ENCODE measurements around the gene HOXA4.

HOXA4 gene

GRCh38 chr7:27139334-27140125, 9.0 kb upstream of the HOXA4 start:
- in situ Hi-C loops (cut with HindIII; ENCODE audit: low sequenced_read_pairs), result no loop called here

DNA sequence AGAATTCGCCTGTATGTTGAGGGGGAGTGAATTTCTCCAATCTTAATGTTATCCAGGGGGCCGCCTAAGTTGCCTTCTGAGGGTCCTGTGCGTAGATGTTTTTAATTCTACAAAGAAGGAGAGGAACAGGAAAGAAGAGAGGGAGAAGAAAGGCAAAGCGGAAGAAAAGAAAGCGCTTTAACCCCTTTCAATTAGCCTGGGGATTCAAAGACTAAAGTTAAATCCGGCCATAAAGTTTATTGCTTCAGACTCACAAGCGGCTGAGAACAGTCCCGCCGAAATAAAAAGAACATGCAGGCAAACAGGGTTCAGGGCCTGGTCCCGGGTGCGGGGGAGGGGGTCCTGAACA, 8.4 kb upstream of the HOXA4 start:
- in situ Hi-C loops (cut with HindIII; ENCODE audit: low sequenced_read_pairs), result no loop called here

DNA sequence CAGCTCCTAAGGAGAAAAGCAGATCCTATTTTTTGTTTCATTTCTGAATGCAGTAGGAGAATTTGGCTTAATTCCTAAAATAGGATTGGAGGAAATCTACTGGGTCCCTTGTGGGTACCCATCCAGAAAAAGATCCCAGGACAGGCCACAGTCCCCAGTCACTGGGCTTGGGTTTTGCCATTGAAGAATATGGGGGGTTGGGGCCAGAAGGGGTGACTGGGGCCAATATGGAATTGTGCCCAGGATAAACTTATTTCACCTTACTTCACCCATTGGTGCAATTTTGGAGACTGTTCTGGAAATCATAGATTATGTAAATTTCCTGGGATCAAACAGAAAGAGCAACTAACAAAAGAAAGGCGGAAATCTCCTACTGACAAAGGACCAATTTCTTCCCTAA, 7.9 kb upstream of the HOXA4 start:
- in situ Hi-C loops (cut with HindIII; ENCODE audit: low sequenced_read_pairs), result no loop called here

DNA sequence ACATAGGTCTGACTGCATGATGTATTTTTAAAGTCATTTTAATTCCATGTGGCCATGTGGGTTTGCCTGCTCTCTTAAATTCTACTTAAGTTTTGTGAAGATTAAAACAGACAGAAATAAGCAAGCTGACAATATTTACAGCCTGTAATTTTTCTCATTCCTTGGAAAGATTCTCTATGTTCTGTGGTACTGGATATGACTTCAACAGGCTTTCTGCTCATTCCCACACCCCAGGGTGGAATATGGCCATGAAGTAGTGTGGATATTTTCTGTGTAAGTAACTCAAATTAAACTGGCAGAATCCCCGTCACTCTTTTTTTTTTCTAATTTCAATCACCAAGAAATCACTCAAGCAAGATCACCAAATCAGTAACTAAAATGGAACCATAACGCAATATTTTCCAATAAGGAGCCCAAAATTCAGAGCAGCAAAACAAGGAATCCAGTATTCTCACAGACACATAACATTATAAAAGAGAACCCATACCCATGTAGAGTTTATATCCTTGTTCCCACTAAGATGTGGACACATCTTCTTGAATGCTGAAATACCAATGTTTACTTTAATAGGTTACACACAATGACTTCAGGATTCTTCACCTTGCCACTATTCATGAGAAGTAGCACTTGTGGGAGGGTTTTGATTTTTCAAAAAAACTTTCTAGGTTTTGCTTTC, 7.2 kb upstream of the HOXA4 start:
- in situ Hi-C loops (cut with HindIII; ENCODE audit: low sequenced_read_pairs), result no loop called here

DNA sequence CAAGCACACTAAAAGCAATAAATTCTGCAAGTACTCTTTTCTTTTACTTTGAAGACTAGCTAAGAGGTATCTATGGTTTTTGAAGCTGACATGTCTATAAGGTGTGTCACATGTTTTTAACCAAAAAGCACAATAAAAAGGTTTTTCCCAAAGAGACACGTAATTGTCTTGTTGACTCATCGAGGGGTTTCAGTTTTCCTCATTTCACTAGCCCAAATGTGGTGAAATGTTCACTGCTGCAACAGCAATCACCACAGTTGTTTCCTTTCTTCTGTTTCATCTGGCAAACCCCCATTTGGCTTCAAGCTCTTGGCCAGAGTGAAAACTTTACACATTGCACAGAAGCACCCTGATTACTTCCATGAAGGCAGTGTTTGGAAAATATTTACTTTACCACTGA, 3.8 kb upstream of the HOXA4 start:
- in situ Hi-C loops (cut with HindIII; ENCODE audit: low sequenced_read_pairs), result no loop called here

GRCh38 chr7:27133409-27134231, 3.1 kb upstream of the HOXA4 start:
- in situ Hi-C loops (cut with HindIII; ENCODE audit: low sequenced_read_pairs), result no loop called here

DNA sequence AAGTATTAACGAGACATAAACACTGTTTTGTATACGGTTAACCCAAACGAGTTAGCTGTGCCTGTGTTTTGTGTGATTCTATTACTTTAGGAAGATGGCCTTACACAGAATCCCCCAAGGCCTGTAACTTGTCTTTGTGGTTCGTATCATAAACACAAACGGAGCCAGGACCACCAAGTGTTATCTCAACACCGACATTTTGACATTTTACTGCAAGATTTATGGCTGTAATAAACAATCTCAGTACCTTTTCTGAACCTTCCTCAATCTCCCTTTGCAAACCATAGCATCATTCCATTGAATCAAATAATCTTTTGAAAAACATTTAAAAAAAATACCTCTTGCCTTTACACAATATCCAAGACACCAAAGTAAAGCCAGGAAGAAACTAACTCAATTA, 2.4 kb upstream of the HOXA4 start:
- in situ Hi-C loops (cut with HindIII; ENCODE audit: low sequenced_read_pairs), result no loop called here

DNA sequence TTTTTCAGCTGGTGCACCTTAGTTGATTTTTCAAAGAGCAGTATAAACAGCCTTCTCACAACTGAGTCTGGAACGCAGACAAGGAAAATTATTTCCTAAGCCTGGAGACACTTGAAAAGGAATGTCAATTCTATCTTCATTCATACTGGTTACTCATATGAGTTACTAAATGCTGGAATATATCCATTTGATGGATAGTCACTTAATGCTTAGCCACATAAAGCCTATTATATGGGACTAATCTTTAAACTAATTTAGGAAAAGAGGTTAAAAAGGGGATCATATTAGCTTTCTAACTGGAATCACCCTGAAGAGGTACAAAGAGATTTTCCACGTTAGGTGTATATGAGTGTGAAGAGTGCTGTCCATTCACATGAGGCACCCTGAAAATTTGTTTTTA, 1.7 kb upstream of the HOXA4 start:
- in situ Hi-C loops (cut with HindIII; ENCODE audit: low sequenced_read_pairs), result no loop called here

- in situ Hi-C loops (cut with HindIII; ENCODE audit: low sequenced_read_pairs), result no loop called here
Observed at GRCh38 chr7:27131390-27131819, 848 bp upstream of the HOXA4 start.

DNA sequence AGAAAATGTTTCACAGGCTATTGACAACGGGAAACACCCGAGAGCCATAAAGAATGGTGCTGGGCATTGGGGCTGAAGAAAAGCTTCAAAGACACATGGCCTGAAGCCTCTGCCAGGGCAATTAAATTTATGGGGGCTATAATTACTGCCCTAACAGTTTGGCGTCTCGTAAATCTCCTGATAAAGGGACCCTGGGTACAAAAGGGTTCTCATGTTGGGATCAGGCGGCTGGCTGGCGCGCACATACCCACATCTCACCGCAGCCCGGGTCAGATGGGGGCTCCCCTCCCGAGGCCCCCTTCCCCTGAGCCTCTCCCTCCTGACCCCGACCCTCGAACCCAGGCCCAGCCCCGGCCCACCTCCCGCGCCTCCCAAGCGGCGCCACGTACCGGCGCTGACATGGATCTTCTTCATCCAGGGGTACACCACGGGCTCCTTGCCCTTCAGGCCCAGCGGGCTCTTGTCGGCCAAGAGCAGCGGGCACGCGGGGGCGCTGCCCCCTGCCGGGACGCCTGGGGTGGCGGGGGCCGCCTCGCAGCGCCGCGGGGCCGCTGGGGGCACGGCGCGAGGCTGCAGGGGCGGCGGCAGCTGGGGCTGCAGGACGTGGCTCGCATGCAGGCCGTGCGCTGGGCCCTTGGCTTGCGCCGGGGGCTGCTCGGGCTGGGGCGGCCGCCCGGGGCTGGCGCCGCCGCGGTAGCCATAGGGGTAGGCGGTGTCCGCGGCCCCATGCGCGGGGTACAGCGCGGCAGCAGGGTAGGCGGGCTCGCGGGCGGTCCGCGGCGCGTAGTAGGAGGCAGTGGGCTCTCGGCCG, 623 bp downstream of the HOXA4 start:
- in situ Hi-C loops (cut with HindIII; ENCODE audit: low sequenced_read_pairs), result loop anchor here (5.0 kb wide), 4 partner anchors 32 to 438 kb away; no protein-coding TSS in a partner anchor

DNA sequence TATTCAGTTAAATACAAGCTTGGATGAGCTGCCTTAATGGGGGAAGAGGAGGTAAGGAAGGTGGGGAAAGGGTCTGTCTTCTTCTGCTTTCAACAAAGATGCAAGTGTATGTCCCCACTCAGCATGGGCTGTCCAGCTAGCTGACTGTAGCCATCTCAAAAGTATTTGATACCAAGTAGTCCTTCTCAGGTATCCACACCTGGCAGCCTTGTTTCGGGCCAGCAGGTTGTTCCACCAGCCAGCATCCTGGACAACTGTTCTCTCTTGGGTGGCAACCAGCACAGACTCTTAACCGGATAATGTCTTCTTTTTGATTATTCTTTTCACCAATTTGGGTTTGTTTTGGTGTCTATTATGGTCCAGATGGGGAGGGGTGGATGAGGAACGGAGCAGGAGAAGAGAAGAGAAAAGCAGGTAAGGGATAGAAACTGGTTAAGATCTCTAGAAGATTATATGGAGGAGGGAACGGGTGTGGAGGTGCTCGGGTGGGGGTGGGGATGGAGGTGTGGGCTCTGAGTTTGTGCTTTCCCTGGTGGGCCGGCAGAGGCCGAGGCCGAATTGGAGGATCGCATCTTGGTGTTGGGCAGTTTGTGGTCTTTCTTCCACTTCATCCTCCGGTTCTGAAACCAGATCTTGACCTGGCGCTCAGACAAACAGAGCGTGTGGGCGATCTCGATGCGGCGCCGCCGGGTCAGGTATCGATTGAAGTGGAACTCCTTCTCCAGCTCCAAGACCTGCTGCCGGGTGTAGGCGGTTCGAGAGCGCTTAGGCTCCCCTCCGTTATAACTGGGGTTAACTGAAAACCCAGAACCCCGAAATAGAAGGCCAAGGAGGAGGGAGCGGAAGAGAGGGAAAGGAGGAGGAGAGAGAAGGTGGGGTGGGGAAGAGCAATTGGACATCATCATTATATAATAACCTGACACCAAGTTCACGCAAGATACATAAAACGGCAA, 1.5 kb downstream of the HOXA4 start:
- in situ Hi-C loops (cut with HindIII; ENCODE audit: low sequenced_read_pairs), result loop anchor here (5.0 kb wide), 4 partner anchors 33 to 437 kb away; no protein-coding TSS in a partner anchor

GRCh38 chr7:27128034-27128433, 2.5 kb downstream of the HOXA4 start:
- in situ Hi-C loops (cut with HindIII; ENCODE audit: low sequenced_read_pairs), result loop anchor here (5.0 kb wide), 4 partner anchors 34 to 436 kb away; no protein-coding TSS in a partner anchor

DNA sequence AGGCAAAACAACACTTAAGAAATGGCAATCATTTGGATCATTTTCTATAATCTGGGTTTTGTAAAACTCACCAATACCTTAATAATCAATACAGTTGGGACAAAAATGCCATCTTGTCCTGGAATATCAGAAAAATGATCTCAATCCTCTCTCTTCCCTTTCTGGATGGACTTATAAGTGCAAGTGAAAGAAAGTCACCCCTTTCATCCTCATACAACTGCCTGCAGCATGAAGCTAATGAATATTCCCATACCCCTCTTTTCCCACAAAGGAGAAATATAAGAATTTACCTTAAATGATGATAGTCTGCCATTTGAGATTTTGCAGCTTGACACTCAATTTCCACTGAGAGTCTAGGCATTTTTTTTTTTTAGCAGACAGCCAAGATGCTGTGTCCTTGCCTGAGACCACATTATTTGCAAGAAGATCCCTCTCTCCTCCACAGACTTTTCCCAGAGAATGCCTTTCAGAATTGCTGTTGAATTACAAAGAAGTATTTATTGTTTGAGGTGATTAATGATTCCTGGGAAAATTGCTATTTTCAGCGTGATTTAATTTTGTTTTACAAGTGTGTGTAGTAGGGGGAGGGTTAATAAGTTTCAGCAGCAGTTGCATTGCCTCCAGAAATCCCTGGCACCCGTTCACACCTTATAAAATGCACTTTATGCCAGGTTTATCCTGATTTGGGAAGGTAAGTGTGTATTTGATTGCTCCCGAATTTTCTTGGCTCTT, 3.8 kb downstream of the HOXA4 start:
- in situ Hi-C loops (cut with HindIII; ENCODE audit: low sequenced_read_pairs), result loop anchor here (5.0 kb wide), 4 partner anchors 36 to 434 kb away; no protein-coding TSS in a partner anchor

DNA sequence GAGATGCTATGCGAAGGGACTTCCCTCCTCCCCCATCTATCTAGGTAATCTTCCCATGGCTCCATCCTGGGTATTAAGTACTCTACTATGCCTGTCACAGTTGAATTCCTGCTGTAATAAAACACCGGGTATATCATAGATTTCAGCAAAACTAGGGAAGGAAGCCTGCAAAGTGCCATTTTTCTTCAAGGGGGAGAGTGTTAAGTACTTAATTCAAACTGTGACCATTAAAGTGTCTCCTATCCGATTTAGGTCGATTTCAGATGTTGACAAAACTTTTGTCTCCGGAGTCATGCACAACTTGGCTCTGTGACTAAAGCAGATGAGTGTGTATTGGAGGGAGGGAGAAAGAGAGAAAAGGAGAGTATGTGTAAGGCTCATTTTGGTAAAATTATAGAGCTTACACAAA, 4.6 kb downstream of the HOXA4 start:
- in situ Hi-C loops (cut with HindIII; ENCODE audit: low sequenced_read_pairs), result loop anchor here (5.0 kb wide), 4 partner anchors 36 to 434 kb away; no protein-coding TSS in a partner anchor

- in situ Hi-C loops (cut with HindIII; ENCODE audit: low sequenced_read_pairs), result loop anchor here (5.0 kb wide), 4 partner anchors 37 to 433 kb away; no protein-coding TSS in a partner anchor
Observed at GRCh38 chr7:27124902-27125689, 5.5 kb downstream of the HOXA4 start.

DNA sequence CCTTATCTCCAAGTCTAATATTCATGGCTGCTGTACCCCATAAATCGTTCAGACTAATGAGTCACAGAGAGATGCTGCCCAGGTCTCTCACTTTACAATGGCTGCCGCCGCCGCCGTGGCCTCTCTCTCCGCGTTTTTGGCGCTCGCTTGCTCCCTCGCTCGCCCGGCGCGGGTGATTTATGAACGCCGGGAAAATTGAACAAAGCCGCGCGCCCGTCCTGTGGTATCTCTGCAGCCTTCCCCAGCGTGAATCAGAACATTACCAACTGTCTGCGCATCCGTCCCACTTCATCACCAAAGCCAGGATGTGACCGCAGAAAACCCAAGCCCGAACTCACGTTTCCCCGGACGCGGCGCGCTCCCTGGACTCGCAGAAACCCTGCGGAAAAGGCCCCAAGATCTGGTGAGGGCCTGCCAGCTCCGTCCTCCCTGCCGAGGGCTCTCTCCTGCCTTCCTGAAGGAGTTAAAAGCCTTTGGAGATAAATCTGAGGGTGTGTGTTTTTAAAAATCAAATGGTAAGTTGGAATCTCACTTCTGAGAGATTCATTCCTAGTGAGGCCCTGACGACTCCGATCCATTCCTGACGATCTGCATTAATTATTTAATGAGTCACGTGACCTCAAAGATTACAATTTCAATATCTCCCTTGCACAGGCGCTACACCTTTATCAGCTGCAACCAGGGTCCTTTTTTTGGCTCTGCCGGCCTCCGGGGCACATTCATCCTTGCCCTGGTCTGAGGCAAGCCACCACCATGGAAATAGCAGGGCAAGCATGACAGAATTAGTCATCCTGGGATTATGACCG, 6.3 kb downstream of the HOXA4 start:
- in situ Hi-C loops (cut with HindIII; ENCODE audit: low sequenced_read_pairs), result no loop called here

DNA sequence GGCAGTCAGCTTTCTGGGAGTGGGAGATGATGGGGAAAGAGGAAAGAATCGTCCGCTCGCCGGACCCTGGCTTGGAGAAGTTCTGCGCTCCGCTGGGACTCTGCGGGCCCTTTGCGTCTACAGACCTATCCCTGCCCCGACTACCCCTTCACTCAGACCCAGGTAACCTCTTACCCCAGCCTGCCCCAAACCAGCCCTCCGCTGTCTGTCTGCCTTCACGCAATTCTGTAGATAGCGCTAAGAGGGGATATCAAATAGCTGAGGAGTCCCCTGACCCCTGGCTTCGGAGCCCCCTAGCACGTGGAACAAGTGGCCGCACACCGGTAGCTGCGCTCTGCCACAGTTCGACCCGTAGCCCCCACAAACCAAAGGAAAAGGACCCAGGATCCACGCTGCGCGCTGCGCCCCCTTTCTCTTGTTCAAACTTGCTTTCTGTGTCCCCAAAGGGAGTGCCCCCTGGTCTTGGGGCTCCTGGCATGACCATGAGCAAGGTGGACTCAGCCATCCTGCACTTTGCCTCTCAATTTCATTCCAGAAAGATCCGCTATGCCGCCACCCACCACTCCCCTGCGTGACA, 7.0 kb downstream of the HOXA4 start:
- in situ Hi-C loops (cut with HindIII; ENCODE audit: low sequenced_read_pairs), result no loop called here
